Epithelial cell of prostate (primary cell): Measurements from ENCODE around the gene GRK2.

Experiments used
- DNase-seq: peaks from one replicate; pipeline ENCODE4 v3.0.0-alpha.2; 2011; ENCODE audit warnings: low read depth, low spot score
- H3K27ac ChIP-seq: fragments of 450-650 bp; 2 replicates; pipeline ENCODE4 v1.5.1; 2017; ENCODE audit warnings: mild to moderate bottlenecking

The GRK2 gene

DNA sequence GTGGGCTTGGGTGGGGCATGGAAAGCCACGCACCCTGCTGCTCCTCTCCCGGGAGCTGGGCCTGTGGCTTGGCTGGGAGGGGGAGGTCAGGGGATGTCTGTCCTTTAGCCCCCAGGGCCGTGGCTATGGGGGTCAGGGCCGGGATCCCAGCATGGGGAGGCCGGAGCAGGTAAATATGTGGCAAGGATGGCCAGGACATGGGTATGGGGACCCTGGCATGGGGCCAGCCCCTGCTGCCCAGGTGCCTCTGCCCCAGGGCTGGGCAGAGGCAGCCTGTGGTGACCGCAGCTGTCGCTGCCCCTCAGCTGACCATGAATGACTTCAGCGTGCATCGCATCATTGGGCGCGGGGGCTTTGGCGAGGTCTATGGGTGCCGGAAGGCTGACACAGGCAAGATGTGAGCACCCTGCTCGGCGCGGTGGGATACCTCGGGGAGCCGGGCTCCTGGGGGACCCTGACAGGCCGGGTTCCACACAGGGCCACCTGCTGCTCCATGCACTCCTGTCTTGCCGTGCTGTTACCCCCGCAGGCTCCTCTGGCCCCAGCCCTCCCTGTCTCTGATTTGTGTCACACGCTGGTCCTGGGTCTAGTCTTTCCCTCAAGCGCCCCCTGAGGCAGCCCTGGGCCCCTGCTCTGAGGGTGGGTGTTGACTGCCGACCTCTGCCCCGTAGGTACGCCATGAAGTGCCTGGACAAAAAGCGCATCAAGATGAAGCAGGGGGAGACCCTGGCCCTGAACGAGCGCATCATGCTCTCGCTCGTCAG, 14.7 kb downstream of the GRK2 start:
- H3K27ac ChIP-seq: no peak overlapping the region
- DNase-seq: no peak

GRCh38 chr11:67281552-67282150, 15.4 kb downstream of the GRK2 start:
- H3K27ac ChIP-seq: no peak overlapping the region
- no peak for DNase-seq

DNA sequence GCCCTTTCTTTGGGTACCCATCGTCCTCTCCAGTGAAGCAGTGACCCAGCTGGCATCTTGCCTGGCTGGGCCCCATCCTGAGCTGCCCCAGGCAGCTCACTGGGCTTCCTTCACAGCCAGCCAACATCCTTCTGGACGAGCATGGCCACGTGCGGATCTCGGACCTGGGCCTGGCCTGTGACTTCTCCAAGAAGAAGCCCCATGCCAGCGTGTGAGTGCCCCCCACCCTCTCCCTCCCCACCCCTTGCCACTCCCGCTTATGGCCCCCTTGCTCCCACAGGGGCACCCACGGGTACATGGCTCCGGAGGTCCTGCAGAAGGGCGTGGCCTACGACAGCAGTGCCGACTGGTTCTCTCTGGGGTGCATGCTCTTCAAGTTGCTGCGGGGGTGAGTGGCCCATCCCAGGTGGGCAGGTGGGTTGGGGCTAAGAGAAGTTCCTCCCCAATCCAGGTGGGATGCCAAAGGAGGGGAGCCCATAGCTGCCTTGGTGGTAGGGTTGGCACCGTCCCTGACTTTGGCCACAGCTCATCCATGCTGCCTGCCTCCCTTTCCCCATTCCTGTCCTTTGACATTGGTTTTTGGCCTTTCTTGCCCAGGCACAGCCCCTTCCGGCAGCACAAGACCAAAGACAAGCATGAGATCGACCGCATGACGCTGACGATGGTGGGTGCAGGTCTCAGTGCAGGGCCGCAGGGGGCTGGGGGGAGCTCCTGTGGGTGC, 16.0 kb downstream of the GRK2 start:
- no peak for DNase-seq
- no peak overlapping the region for H3K27ac ChIP-seq

DNA sequence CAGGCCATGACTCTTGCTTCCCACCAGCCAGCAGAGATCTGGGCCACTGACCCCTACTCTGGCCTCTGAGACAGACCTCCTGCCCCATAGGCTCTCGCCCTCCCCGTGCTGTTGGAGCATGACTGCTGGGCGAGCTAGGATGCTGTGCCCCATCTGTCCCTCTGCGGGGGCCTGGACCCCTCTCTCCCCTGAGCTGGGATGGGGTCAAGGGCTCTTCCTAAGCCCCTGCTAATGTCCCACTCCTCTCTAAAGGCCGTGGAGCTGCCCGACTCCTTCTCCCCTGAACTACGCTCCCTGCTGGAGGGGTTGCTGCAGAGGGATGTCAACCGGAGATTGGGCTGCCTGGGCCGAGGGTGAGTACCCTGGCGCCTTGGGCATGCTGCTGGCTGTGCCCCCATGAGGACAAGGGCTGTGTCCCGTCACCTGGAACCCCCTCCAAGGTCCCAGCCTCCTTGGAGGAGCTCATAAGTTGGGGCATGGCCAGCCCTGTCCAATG, 16.7 kb downstream of the GRK2 start:
- no peak overlapping the region for H3K27ac ChIP-seq
- no peak for DNase-seq

GRCh38 chr11:67283481-67283963, 17.2 kb downstream of the GRK2 start:
- no peak overlapping the region for H3K27ac ChIP-seq
- no peak for DNase-seq

- no peak overlapping the region for H3K27ac ChIP-seq
- no peak for DNase-seq
Observed at GRCh38 chr11:67284811-67285540, 18.7 kb downstream of the GRK2 start.

- no peak overlapping the region for H3K27ac ChIP-seq
- DNase-seq: no peak
Observed at GRCh38 chr11:67285541-67286498, 19.5 kb downstream of the GRK2 start.

DNA sequence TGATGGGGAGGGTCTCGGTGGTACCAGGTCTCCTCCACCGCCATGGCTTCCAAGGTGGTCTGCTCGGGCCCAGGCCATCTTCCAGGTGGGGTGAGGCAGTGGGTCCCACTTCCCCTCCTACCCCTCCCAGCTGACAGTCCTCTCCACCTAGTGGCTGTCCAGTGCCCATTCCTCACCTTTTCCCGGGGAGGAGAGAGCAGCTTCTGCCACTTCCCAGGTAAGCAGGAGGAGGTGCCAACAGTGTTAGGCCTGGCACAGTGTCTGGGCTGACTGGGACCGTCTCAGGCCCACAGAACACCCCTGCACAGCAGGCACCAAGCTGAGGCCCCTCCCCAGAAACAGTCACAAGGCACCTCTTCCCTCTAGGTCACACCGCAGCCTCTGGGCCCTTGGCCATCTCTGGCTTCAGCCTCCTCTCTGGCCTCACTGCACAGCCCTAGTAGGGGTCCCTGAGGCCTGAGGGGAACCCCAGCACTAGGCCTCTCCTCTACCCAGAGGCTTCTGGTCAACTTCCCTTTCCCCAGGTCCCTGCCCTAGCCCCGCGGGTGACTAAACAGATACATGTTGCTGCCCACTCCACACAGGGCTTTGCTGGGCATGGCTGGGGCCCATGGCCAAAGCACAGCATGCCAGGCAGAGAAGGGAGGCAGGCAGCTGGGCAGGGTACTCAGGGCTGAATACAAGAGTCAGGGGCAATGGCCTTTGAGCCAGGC, 20.5 kb downstream of the GRK2 start:
- peak overlapping the region; percentile 91 for H3K27ac ChIP-seq
- no peak for DNase-seq

DNA sequence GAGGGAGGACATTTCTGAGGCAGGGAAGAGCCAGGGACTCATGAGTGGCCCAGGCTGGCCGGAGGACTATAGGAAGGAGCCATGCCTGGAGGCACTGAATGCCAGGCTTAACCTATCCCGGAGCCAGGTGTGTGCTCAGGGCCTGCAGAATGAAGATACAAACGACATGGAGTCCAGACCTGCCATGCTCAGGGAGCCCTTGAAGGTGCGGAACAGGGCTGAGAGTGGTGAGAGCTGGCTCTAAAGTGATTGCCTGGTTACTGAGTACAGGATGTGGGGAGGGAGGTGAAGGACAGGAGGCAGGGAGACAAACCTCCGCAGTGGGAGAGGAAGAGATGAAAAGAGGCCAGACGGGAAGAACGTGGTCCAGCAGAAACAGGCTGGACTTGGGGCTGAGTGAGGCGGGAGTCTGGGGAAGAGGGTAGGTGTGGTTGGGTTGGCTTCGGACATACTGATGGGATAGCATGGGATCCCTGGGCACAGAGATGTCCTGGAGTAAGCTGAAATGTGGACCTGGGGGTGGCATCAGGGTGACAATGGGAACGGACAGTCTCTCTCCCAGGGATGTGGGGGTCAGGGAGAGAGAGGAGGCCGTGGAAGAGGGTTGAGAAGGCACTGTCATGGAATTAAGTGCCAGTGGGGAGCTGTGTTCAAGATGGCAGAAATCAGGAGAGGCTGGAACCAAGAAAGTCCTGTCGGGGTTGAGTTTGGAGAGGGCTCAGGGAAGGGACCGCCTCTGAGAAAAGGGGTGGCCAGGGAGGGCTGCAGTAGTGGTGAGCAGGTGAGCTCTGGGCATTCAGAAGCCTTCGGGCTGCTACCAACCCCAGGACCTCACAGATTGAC, 21.3 kb downstream of the GRK2 start:
- peak overlapping the region; percentile 91 for H3K27ac ChIP-seq
- DNase-seq: no peak

DNA sequence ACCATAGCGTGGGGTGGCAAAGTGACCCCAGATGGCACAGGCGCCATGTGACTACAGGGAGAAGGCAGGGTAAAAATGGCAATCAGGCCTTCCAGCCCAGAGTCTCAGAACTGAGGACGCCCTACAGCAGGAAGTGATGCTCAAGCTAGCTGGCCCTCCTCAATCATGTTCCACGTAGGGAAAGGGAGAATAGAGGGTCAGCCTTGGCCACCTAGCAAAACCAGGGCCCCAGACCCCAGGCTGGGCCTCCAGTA, 21.9 kb downstream of the GRK2 start:
- no peak for DNase-seq
- peak overlapping the region; percentile 91 for H3K27ac ChIP-seq

DNA sequence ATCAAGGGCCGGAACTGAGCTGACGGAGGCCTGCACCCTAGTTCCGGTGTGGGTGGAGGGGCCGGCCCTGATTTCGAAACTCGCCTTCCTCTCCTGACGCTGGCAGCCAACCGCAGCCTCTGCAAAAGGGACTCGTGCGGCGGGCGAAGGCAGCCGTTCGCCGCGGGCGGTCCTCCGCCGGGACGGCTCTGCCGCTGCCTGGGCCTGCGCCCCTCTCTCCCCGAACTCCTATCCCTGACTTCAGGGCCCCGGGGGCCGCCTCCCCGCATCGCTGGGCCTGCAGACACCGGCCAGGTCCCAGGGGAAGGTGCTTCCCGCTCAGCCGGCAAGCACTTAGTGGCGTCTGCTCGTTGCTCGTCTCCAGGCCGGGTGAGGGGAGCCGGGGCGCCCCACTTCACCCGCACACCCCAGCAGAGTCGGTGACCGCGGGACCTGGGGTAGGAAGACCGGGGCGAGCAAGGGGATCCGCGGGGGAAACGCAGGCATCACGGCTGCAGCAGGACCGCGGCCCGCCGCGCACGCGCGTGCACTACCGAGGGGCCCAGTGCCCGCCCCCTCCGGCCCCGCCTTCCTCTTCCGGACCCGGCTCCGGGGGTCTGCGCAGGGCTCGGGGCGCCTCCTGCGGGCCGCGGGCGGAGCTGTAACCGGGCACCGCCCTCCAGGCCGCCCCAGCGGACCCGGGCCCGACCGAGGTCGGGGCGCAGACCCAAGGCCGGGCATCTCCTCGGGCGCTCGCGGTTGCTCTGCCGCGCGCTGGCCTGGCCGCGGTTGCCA, 22.4 kb downstream of the GRK2 start:
- peak overlapping the region; percentile 91 for H3K27ac ChIP-seq
- peak; percentile 37 for DNase-seq

DNA sequence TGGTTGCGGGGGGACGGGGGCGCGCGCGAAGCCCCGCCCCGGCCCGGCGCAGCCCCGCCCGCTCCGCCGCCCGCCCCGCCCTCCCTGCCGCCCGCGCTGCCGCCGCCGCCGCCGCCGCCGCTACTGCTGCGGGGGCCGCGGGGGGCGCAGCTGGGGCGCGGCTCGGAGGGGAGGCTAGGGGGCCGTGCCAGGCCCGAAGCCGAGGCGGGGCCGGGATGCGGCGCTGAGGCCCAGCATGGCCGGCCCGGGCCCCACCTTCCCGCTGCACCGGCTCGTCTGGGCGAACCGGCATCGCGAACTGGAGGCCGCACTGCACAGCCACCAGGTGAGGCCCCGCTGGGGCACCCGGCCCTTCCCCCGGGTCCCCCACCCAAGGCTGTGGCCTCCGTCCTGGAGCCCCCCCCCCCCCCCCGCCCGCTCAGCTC, 23.0 kb downstream of the GRK2 start, which contains the start of gene ANKRD13D:
ANKRD13D (plus strand) TSS at position 78 of the 425 bp plus-strand sequence; CDS start at position 236, 158 bp downstream.
- H3K27ac ChIP-seq: peak within 1 kb of the TSS; percentile 91
- DNase-seq: no peak

GRCh38 chr11:67289651-67290479, 23.6 kb downstream of the GRK2 start:
- H3K27ac ChIP-seq: peak overlapping the region; percentile 91
- no peak for DNase-seq

GRCh38 chr11:67290801-67291200, 24.5 kb downstream of the GRK2 start:
- H3K27ac ChIP-seq: peak overlapping the region; percentile 91

DNA sequence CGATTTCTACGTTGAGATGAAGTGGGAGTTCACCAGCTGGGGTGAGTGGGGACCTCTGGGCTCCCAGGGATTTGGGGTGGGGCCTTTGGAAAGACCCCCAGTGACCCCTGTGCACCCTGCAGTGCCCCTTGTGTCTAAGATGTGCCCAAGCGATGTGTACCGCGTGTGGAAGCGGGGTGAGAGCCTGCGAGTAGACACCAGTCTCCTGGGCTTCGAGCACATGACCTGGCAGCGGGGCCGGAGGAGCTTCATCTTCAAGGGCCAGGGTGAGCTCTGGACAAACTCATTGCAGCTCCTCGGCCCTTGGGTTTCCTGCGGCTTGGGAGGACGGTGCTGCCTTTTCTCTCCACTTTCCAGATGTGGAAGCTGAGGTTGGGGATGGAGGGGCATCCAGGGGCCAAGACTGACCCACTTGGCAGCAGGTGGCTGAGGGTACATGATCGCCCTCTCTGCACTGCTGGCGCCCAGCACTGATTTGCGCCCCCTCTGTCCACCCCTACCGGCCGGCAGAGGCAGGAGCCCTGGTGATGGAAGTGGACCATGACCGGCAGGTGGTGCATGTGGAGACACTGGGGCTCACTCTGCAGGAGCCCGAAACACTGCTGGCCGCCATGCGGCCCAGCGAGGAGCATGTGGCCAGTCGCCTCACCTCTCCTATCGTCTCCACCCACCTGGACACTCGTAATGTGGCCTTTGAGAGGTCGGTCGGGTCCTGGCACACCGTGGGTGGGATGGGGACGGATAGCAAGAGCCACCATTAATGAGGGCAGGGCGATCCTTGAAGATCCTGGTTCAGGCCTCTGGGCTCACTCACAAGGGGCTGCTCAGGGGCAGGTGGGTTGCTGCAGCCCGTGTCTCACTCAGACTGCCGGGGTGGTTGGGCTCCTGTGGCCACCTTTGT, 25.5 kb downstream of the GRK2 start:
- peak overlapping the region; percentile 51 for H3K27ac ChIP-seq
- DNase-seq: no peak

More at GRCh38 chr11:67290801-67291200, 24.5 kb downstream of the GRK2 start:
- no peak for DNase-seq
